Psoas muscle (tissue), 8 donors: Measurements from ENCODE around the gene PFAS. TPM values are rescaled to one million over a fixed set of nuclear protein-coding genes. Genes with fewer than 3 reads are reported as not detected.

Source experiments
- ATAC-seq, 4 donors: fragments of 200-7000 bp; cut with Tn5 transposase; one replicate each; pipeline ENCODE4 v1.9.1; 2020; ENCODE audit warnings: moderate library complexity in 3 of 4, mild to moderate bottlenecking in 2 of 4
- DNase-seq, 2 donors: peaks; one replicate each; pipeline ENCODE4 v3.0.0-alpha.2; 2020
- H3K27ac ChIP-seq: fragments of 200-600 bp; one replicate; pipeline ENCODE4 v1.8.0; 2022
- H3K27me3 ChIP-seq, 3 donors: fragments of 200-600 bp in 1 of 3; one replicate each; pipeline versions ENCODE4 v1.6.1 to v1.8.0; 2013 to 2022; ENCODE audit warnings: low read length in 2 of 3, mild to moderate bottlenecking in 2 of 3, moderate library complexity in 1 of 3; ENCODE audit not compliant: insufficient read depth in 3 of 3
- H3K36me3 ChIP-seq, 2 donors: fragments of 200-600 bp in 1 of 2; one replicate each; pipeline versions ENCODE4 v1.6.1 to v1.8.0; 2013 to 2022; ENCODE audit warnings: low read depth in 1 of 2, mild to moderate bottlenecking in 1 of 2, moderate library complexity in 1 of 2; ENCODE audit not compliant: insufficient read depth in 1 of 2
- H3K4me1 ChIP-seq: fragments of 200-600 bp; one replicate; pipeline ENCODE4 v1.8.0; 2022
- H3K4me3 ChIP-seq: fragments of 200-600 bp; one replicate; pipeline ENCODE4 v1.8.0; 2022; ENCODE audit warnings: mild to moderate bottlenecking
- H3K9me3 ChIP-seq: fragments of 200-600 bp; one replicate; pipeline ENCODE4 v1.8.0; 2022
- CTCF ChIP-seq: fragments of 200-600 bp; IDR thresholded peaks from one replicate; pipeline ENCODE4 v1.8.0; 2022; ENCODE audit warnings: antibody characterized with exemption
- WGBS, 3 donors: extraction: QIAGEN DNeasy Blood & Tissue Kit; methylation state at CpG; one replicate each; pipeline versions ENCODE4 v1.1.6 to v1.1.7; 2013; 5-methylcytosine and 5-hydroxymethylcytosine counted together
- intact Hi-C, 2 donors: fragments of 100-400 bp; cut with DNase I; formaldehyde crosslinking; loops; one replicate each; pipeline versions ENCODE4 v1.11.0 to v1.14.2; 2022
- long read RNA-seq, 2 donors: library from polyadenylated mRNA; unstranded; transcript quantifications; one replicate each; pipeline ENCODE4 v2.0.0, GENCODE V29; 2021
- polyA plus RNA-seq, 3 donors: library from polyadenylated mRNA; stranded (reverse); fragments of 200-250 nt; gene quantifications; one replicate each; pipeline ENCODE4 v1.2.3, GENCODE V29; 2013
- total RNA-seq, 4 donors: library from RNA; stranded (reverse); fragmentation: NEBNext Ultra II Directional in 2 of 4; extraction: Animal tissue kit (Norgen Biotek cat#: 25700) in 2 of 4; gene quantifications; one replicate each; pipeline versions ENCODE4 v1.2.1 to v1.2.4, GENCODE V29; 2021 to 2023
- donor health status: healthy with polysubstance abuse.
- donor health status: DM: no; HTN: no; CAD: no; lungs with moderate emphysema.
- donor health status: Bipolar disorder and iron deficiency.
- donor health status: healthy.
- donor health status: DM: yes; HTN: yes; CAD: no.
- donor health status: DM: no; HTN: no; CAD: no.
- donor health status: DM: no; HTN: no; CAD: no.
- donor health status: DM: yes; HTN: yes; CAD: no.

PFAS gene, protein sequence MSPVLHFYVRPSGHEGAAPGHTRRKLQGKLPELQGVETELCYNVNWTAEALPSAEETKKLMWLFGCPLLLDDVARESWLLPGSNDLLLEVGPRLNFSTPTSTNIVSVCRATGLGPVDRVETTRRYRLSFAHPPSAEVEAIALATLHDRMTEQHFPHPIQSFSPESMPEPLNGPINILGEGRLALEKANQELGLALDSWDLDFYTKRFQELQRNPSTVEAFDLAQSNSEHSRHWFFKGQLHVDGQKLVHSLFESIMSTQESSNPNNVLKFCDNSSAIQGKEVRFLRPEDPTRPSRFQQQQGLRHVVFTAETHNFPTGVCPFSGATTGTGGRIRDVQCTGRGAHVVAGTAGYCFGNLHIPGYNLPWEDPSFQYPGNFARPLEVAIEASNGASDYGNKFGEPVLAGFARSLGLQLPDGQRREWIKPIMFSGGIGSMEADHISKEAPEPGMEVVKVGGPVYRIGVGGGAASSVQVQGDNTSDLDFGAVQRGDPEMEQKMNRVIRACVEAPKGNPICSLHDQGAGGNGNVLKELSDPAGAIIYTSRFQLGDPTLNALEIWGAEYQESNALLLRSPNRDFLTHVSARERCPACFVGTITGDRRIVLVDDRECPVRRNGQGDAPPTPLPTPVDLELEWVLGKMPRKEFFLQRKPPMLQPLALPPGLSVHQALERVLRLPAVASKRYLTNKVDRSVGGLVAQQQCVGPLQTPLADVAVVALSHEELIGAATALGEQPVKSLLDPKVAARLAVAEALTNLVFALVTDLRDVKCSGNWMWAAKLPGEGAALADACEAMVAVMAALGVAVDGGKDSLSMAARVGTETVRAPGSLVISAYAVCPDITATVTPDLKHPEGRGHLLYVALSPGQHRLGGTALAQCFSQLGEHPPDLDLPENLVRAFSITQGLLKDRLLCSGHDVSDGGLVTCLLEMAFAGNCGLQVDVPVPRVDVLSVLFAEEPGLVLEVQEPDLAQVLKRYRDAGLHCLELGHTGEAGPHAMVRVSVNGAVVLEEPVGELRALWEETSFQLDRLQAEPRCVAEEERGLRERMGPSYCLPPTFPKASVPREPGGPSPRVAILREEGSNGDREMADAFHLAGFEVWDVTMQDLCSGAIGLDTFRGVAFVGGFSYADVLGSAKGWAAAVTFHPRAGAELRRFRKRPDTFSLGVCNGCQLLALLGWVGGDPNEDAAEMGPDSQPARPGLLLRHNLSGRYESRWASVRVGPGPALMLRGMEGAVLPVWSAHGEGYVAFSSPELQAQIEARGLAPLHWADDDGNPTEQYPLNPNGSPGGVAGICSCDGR (N-terminal part only)
- total RNA-seq (10 to 100 TPM; 10.7 to 15.6 (median 13.3) TPM), polyA plus RNA-seq (10 to 100 TPM in 1 of 3 donors, 1 to 10 TPM in 2; 4.9 to 10.0 (median 7.5) TPM)
- long read RNA-seq, donor 1, partial matches to known transcripts: 1 of 1 reads
- long read RNA-seq, donor 1, other reads (novel, unspliced or antisense): 0 of 1 reads
- long read RNA-seq, donor 2, full-length matches to known transcripts: 1 of 16 reads
- long read RNA-seq, donor 2, partial matches to known transcripts: 3 of 16 reads
- long read RNA-seq, donor 2, other reads (novel, unspliced or antisense): 12 of 16 reads

DNA sequence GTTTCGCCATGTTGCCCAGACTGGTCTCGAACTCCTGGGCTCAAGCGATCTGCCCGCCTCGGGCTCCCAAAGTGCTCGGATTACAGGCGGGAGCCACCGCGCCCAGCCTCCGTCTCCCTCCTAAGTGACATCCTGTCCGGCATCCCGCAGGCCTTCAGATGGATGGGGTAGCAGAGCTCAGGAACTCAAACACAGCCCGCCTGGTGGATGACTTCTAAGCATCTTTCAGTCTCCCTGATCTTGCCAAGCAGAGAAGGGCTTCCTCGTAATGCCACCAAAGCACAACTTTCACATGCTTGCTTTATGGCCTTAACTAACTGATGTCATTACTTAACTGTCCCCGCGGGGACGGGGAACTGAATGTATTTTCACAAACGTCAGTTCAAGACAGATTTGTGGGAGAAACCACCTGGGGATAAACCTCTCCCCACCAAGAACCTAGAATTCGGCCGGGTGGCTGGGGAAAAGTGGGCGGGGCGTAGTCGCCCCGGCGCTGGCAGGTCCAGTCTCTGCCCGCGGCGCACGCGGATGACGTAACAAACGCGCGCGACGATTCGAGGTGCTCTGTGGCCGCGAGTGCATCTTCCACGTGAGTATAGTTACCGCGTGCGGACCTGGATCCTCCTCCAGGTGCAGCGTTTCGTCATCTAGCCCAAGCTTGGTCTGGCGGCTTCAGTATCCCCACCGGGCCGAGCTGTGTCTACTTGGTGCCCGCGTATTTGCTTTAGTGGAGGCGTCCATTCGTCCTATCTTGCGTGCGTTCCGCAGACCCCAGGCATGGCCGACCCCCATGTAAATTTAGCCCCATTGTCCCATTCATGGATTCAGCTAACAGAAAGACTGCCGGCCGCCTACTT lies at the start of gene PFAS:
PFAS (plus strand) TSS at position 539 of the 857 bp plus-strand sequence. CDS start 4,649 bp downstream, outside the sequence.
- peaks cover 1 to 13% of the 10 kb centered on the region in 2 donors for H3K36me3 ChIP-seq
- H3K27ac ChIP-seq: peak within 1 kb of the TSS; percentile 98
- 0% methylated on average over 57 to 58 of the region's 58 CpGs for WGBS, 3 donors
- no peaks in the 10 kb centered on the region for H3K9me3 ChIP-seq
- intact Hi-C loops: loop anchor here (1.0 to 2.0 kb wide), 3 partner anchors 40 to 63 kb away; partner anchors contain the start of genes BORCS6 (in 1 of the 2) and RANGRF (in 1 of the 2)
- peak within 1 kb of the TSS; percentile 88 for H3K4me3 ChIP-seq
- DNase-seq (peak; percentile 97 to 98), ATAC-seq (peak; percentile 84 to 89 (median 85))
- no peak for TF ChIP-seq CTCF
- H3K27me3 ChIP-seq: no peaks in the 10 kb centered on the region
- H3K4me1 ChIP-seq: peaks cover 8% of the 10 kb centered on the region

DNA sequence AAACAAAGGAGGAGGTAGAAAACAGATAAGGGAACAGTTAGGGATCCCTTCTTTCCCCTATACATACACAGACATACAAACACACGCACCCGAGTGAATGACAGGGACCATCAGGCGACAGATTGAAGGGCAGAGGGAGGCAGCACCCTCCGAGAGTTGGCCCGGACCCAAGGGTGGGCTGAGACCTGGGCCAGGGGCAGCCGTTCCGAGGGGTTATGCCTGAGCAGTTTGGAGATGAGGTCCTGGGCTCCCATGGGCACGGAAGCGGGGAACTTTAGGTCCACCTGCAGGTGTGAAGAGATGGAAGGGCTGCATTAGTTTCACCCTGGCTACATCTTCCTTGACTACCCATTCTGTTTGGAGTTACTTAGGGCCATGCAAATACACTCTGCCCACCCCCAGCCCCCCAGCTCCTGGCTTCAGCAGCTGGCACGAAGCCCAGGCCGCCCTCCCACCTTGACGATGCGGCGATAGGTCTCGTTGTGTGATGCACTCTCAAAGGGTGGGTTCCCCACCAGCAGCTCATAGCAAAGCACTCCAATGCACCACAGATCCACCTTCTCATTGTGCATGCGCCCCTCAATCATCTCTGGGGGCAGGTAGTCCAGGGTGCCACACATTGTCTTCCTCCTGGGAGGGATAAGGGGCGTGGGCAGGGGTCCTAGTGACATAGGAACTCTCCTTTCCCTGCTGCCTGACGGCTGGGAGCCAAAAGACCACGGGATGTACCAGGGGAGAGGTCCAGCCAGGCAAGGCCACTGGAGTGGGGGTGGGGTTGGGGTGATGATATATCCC lies 44.1 kb upstream of the PFAS start:
- Histone ChIP-seq H3K36me3 (no peaks in the 10 kb centered on the region), H3K4me1 (peaks cover 4% of the 10 kb centered on the region), H3K4me3 (no peak overlapping the region), H3K27me3 (no peaks in the 10 kb centered on the region), H3K9me3 (no peaks in the 10 kb centered on the region), H3K27ac (no peak overlapping the region)
- intact Hi-C loops: no loop called here
- WGBS, 3 donors: 84 to 88% (median 86%) methylated on average over 19 of the region's 19 CpGs
- no peak for TF ChIP-seq CTCF
- no peak for DNase-seq
- ATAC-seq: no peak

DNA sequence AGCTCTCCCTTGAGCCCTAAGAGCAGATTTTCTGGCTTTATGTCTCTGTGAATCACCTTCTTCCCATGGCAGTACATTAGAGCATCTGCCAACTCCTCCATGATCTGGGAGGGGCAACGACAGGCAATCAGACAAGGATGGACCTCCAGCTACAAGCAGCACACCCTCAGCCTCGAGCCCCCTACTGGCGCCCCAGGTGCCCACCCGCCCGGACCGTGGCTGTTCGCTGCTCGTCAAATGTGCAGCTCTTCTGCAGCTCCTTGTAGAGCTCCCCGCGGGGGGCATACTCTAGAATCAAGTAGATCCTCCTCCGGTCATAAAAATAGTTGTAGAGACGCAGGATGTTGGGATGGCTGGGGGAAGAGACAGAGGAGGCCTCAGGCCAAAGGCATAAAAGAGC lies 42.6 kb upstream of the PFAS start:
- TF ChIP-seq CTCF: no peak
- Histone ChIP-seq H3K27ac (no peak overlapping the region), H3K9me3 (no peaks in the 10 kb centered on the region), H3K4me1 (peaks cover 8% of the 10 kb centered on the region), H3K27me3 (no peaks in the 10 kb centered on the region), H3K36me3 (no peaks in the 10 kb centered on the region), H3K4me3 (no peak overlapping the region)
- ATAC-seq (no peak), DNase-seq (no peak)
- 92 to 96% (median 93%) methylated on average over 12 of the region's 12 CpGs for WGBS, 3 donors
- intact Hi-C loops: no loop called here
